H1 (cell line): Measurements from ENCODE around the gene CHD3. TPM values are rescaled to one million over a fixed set of nuclear protein-coding genes. Genes with fewer than 3 reads are reported as not detected.

Experiments
- CTCF ChIA-PET: fragments of 300-600 bp; sonication (Branson Sonifier 250); formaldehyde crosslinking; loops from one replicate; lab custom pipeline; 2021; ENCODE audit not compliant: partially characterized antibody; lab: Charles Lee
- POLR2A ChIA-PET: fragments of 300-600 bp; sonication (Branson Sonifier 250); formaldehyde crosslinking; loops from one replicate; lab custom pipeline; 2021; ENCODE audit warnings: inconsistent platforms; ENCODE audit not compliant: partially characterized antibody; lab: Charles Lee
- DNase-seq, 2 experiments: peaks; one replicate each; pipeline versions ENCODE4 v3.0.0 to v3.0.0-alpha.2; 2010 to 2022; ENCODE audit warnings: low spot score in 2 of 2, low read depth in 1 of 2, mixed read lengths in 1 of 2
- FAIRE-seq: peaks from 2 replicates; lab custom pipeline; 2011; peaks lifted over from hg19 to GRCh38; lab: Jason Lieb, UNC
- H2AFZ ChIP-seq: 2 replicates; pipeline ENCODE4 v1.8.1; 2012; ENCODE audit warnings: low read length, inconsistent platforms
- H2AK5ac ChIP-seq: 2 replicates; pipeline ENCODE4 v1.6.1; 2013; ENCODE audit warnings: low read depth, low read length
- H2BK120ac ChIP-seq: replicated peaks from 2 replicates; pipeline ENCODE3; 2013; ENCODE audit warnings: low read depth, low read length, inconsistent platforms
- H2BK12ac ChIP-seq: 2 replicates; pipeline ENCODE4 v1.6.1; 2013; ENCODE audit warnings: low read depth, low read length
- H2BK15ac ChIP-seq: 2 replicates; pipeline ENCODE4 v1.6.1; 2013; ENCODE audit warnings: low read length
- H2BK20ac ChIP-seq: 2 replicates; pipeline ENCODE4 v1.6.1; 2013; ENCODE audit warnings: low read length
- H2BK5ac ChIP-seq: 2 replicates; pipeline ENCODE4 v1.6.1; 2013; ENCODE audit warnings: low read depth, low read length
- H3K14ac ChIP-seq: 2 replicates; pipeline ENCODE4 v1.6.1; 2013; ENCODE audit warnings: inconsistent platforms; ENCODE audit not compliant: insufficient read length
- H3K18ac ChIP-seq: 2 replicates; pipeline ENCODE4 v1.6.1; 2013; ENCODE audit warnings: low read length; ENCODE audit errors: extremely low read depth
- H3K23ac ChIP-seq: 2 replicates; pipeline ENCODE4 v1.6.1; 2013; ENCODE audit warnings: inconsistent platforms; ENCODE audit not compliant: insufficient read length
- H3K23me2 ChIP-seq: 2 replicates; pipeline ENCODE4 v1.6.1; 2013; ENCODE audit warnings: low read depth, low read length
- H3K27ac ChIP-seq: 2 replicates; pipeline ENCODE4 v1.6.1; 2011; ENCODE audit warnings: low read depth, low read length, inconsistent platforms
- H3K27me3 ChIP-seq, 4 experiments: replicated peaks in 1 of 4; 1 replicate in 1 of 4; 2 replicates in 3 of 4; pipeline versions ENCODE4 v1.6.1 to v1.8.1; 2011 to 2013; ENCODE audit warnings: low read length in 3 of 4, mild to moderate bottlenecking in 3 of 4, inconsistent platforms in 2 of 4, mixed read lengths in 2 of 4, moderate library complexity in 1 of 4; ENCODE audit not compliant: control insufficient read depth in 3 of 4, insufficient read depth in 3 of 4; ENCODE audit errors: extremely low read depth in 1 of 4
- H3K36me3 ChIP-seq, 4 experiments: 2 replicates each; pipeline versions ENCODE4 v1.6.1 to v1.8.1; 2011 to 2013; ENCODE audit warnings: mild to moderate bottlenecking in 4 of 4, low read length in 3 of 4, moderate library complexity in 2 of 4, control low read depth in 1 of 4, inconsistent platforms in 1 of 4; ENCODE audit not compliant: insufficient read depth in 4 of 4, control insufficient read depth in 2 of 4
- H3K4ac ChIP-seq: replicated peaks from 2 replicates; pipeline ENCODE3; 2013; ENCODE audit warnings: low read length, low read depth, mixed read lengths, inconsistent platforms; ENCODE audit not compliant: insufficient read length
- H3K4me1 ChIP-seq, 4 experiments: replicated peaks in 1 of 4; 1 replicate in 1 of 4; 2 replicates in 3 of 4; pipeline versions ENCODE4 v1.6.1 to v1.8.1; 2011 to 2013; ENCODE audit warnings: low read length in 3 of 4, inconsistent platforms in 2 of 4, mixed read lengths in 1 of 4; ENCODE audit not compliant: insufficient read depth in 4 of 4, control insufficient read depth in 3 of 4
- H3K4me2 ChIP-seq, 2 experiments: 2 replicates each; pipeline versions ENCODE4 v1.6.1 to v1.8.1; 2011 to 2013; ENCODE audit warnings: low read depth in 2 of 2, low read length in 2 of 2, control low read depth in 1 of 2, inconsistent platforms in 1 of 2, mild to moderate bottlenecking in 1 of 2; ENCODE audit not compliant: insufficient read depth in 1 of 2
- H3K4me3 ChIP-seq, 4 experiments: fragments of 200-600, 300-600 bp in 1 of 4; sonication (generic), shearing (Covaris generic), sonication (Bioruptor Twin) in 1 of 4; 2 replicates each; pipeline versions ENCODE4 v1.5.1 to v1.8.1; 2011 to 2016; ENCODE audit warnings: low read length in 4 of 4, low read depth in 3 of 4, control low read depth in 2 of 4, inconsistent platforms in 2 of 4, mild to moderate bottlenecking in 2 of 4, mixed read lengths in 1 of 4, moderate library complexity in 1 of 4; ENCODE audit not compliant: insufficient read depth in 2 of 4; ENCODE audit errors: extremely low read depth in 1 of 4
- H3K56ac ChIP-seq: replicated peaks from 2 replicates; pipeline ENCODE3; 2013; ENCODE audit warnings: low read depth, mild to moderate bottlenecking, mixed read lengths, low read length, inconsistent platforms; ENCODE audit not compliant: insufficient read length
- H3K79me1 ChIP-seq: 2 replicates; pipeline ENCODE4 v1.6.1; 2013; ENCODE audit warnings: low read depth, low read length, control low read depth
- H3K79me2 ChIP-seq, 2 experiments: 2 replicates each; pipeline versions ENCODE4 v1.6.1 to v1.8.1; 2012 to 2013; ENCODE audit warnings: low read length in 2 of 2, mild to moderate bottlenecking in 2 of 2, inconsistent platforms in 1 of 2; ENCODE audit not compliant: insufficient read depth in 2 of 2, control insufficient read depth in 1 of 2
- H3K9ac ChIP-seq, 4 experiments: replicated peaks in 1 of 4; 1 replicate in 1 of 4; 2 replicates in 3 of 4; pipeline versions ENCODE4 v1.6.1 to v1.8.1; 2011 to 2013; ENCODE audit warnings: low read depth in 3 of 4, low read length in 3 of 4, control low read depth in 2 of 4, mild to moderate bottlenecking in 2 of 4, moderate library complexity in 2 of 4, inconsistent platforms in 1 of 4; ENCODE audit errors: extremely low read depth in 1 of 4
- H3K9me3 ChIP-seq, 2 experiments: 2 replicates each; pipeline versions ENCODE4 v1.6.1 to v1.8.1; 2012 to 2013; ENCODE audit warnings: mild to moderate bottlenecking in 2 of 2, moderate library complexity in 2 of 2, control low read depth in 1 of 2, inconsistent platforms in 1 of 2, low read depth in 1 of 2, low read length in 1 of 2, mixed read lengths in 1 of 2; ENCODE audit not compliant: insufficient read depth in 2 of 2
- H4K20me1 ChIP-seq, 2 experiments: replicated peaks in 1 of 2; 2 replicates each; pipeline versions ENCODE3 to v1.8.1; 2011 to 2013; ENCODE audit warnings: inconsistent platforms in 2 of 2, low read length in 2 of 2, mild to moderate bottlenecking in 1 of 2; ENCODE audit not compliant: insufficient read depth in 2 of 2, control insufficient read depth in 1 of 2
- H4K5ac ChIP-seq: 2 replicates; pipeline ENCODE4 v1.6.1; 2013; ENCODE audit warnings: low read length, low read depth, mixed read lengths, inconsistent platforms; ENCODE audit not compliant: insufficient read length
- H4K8ac ChIP-seq: 2 replicates; pipeline ENCODE4 v1.8.0; 2013; ENCODE audit warnings: mild to moderate bottlenecking, moderate library complexity, low read length, inconsistent platforms; ENCODE audit not compliant: insufficient read depth; ENCODE audit errors: extremely low read depth
- H4K91ac ChIP-seq: replicated peaks from 2 replicates; pipeline ENCODE3; 2013; ENCODE audit warnings: low read length, mixed read lengths, inconsistent platforms; ENCODE audit not compliant: insufficient read length
- ASH2L ChIP-seq: fragments of 200-600, 300-600 bp; sonication (generic); IDR thresholded peaks from one replicate; pipeline ENCODE4 v1.7.1; 2017; ENCODE audit warnings: low read length
- ATF3 ChIP-seq: IDR thresholded peaks from 2 replicates; pipeline ENCODE4 v1.6.1; 2011; ENCODE audit warnings: low read depth, mild to moderate bottlenecking, low read length; ENCODE audit not compliant: insufficient read depth
- CTBP2 ChIP-seq: IDR thresholded peaks from 2 replicates; pipeline ENCODE4 v1.7.0; 2011; ENCODE audit warnings: borderline replicate concordance, mild to moderate bottlenecking, moderate library complexity, mixed read lengths, low read length; ENCODE audit not compliant: insufficient read depth, insufficient read length
- EZH2 ChIP-seq: fragments of 200-600 bp; sonication (generic); IDR thresholded peaks from 2 replicates; pipeline ENCODE4 v1.7.1; 2012; ENCODE audit warnings: low read depth, mild to moderate bottlenecking, moderate library complexity, low read length, inconsistent platforms; ENCODE audit not compliant: severe bottlenecking
- KDM1A ChIP-seq: fragments of 200-600, 300-600 bp; sonication (generic); IDR thresholded peaks from 2 replicates; pipeline ENCODE4 v1.7.1; 2016; ENCODE audit warnings: mild to moderate bottlenecking, low read length, borderline replicate concordance
- KDM5A ChIP-seq: fragments of 200-600 bp; IDR thresholded peaks from 2 replicates; pipeline ENCODE4 v1.7.1; 2012; ENCODE audit warnings: mild to moderate bottlenecking, low read length, inconsistent platforms, mixed read lengths
- POU5F1 ChIP-seq: IDR thresholded peaks from 2 replicates; pipeline ENCODE4 v1.6.1; 2011; ENCODE audit warnings: low read depth, mild to moderate bottlenecking, low read length, moderate library complexity
- SP2 ChIP-seq: IDR thresholded peaks from 2 replicates; pipeline ENCODE4 v1.6.1; 2012; ENCODE audit warnings: mild to moderate bottlenecking, low read length, inconsistent platforms
- TBP ChIP-seq: IDR thresholded peaks from 2 replicates; pipeline ENCODE4 v1.6.1; 2011; ENCODE audit warnings: low read depth, low read length, improper control_type of control experiment
- WGBS, 2 experiments: shearing (Covaris generic) in 1 of 2; methylation state at CpG; one replicate each; pipeline versions ENCODE4 v1.1.6 to v1.1.7; 2013 to 2015; ENCODE audit warnings: low lambda C conversion rate in 2 of 2, mixed read lengths in 2 of 2, inconsistent platforms in 1 of 2, low coverage in 1 of 2, missing lambda C conversion rate in 1 of 2; ENCODE audit not compliant: insufficient replicate concordance in 2 of 2, insufficient coverage in 1 of 2, insufficient read length in 1 of 2; ENCODE audit errors: extremely low coverage in 1 of 2, missing lambda C conversion rate in 1 of 2; 5-methylcytosine and 5-hydroxymethylcytosine counted together
- polyA plus RNA-seq, 7 experiments: library from polyadenylated mRNA; depleted of rRNA in 3 of 7; stranded (reverse) in 5 of 7; unstranded in 2 of 7; fragments of >200 nt in 5 of 7; fragments of 200-250 nt in 2 of 7; gene quantifications; 1 replicate in 5 of 7; 2 replicates in 1 of 7; 4 replicates in 1 of 7; pipeline versions ENCODE4 v1.2.1 to v1.2.3, GENCODE V29; 2011 to 2013; ENCODE audit warnings: missing spikeins in 2 of 7, mixed read lengths in 2 of 7
- total RNA-seq: library from RNA; stranded (reverse); fragmentation: NEBNext Ultra II Directional; extraction: Animal tissue kit (Norgen Biotek cat#: 25700); gene quantifications from 2 replicates; pipeline ENCODE4 v1.2.1, GENCODE V29; 2021

The CHD3 gene
- total and polyA plus RNA-seq, 2 of the 8 experiments (the other 6 are each of a cell fraction or from before 2014, with no cell fraction given), result 12.3 to 12.9 TPM

- Histone ChIP-seq H3K4me3 (no peak overlapping the region; a peak in 2 of 8 replicates), H2BK20ac (no peak overlapping the region), H3K36me3 (peaks cover 0 to 7% (median 0%) of the 10 kb centered on the region in 4 experiments; a peak in 2 of 8 replicates), H3K4me1 (no peaks in the 10 kb centered on the region; a peak in 2 of 7 replicates), H3K9me3 (no peaks in the 10 kb centered on the region), H3K56ac (no peak overlapping the region), H2BK120ac (no peak overlapping the region), H2AK5ac (no peak overlapping the region), H3K23ac (no peak overlapping the region), H4K20me1 (no peaks in the 10 kb centered on the region), H3K18ac (no peak overlapping the region), H4K91ac (no peak overlapping the region), H2BK5ac (no peak overlapping the region), H3K4ac (no peak overlapping the region), H4K8ac (no peak overlapping the region), H2BK12ac (no peak overlapping the region), H3K79me2 (no peaks in the 10 kb centered on the region), H3K9ac (no peak overlapping the region), H3K27ac (no peak overlapping the region), H4K5ac (no peak overlapping the region), H3K79me1 (no peaks in the 10 kb centered on the region), H2AFZ (no peak overlapping the region), H3K27me3 (no peaks in the 10 kb centered on the region), H2BK15ac (no peak overlapping the region), H3K14ac (no peak overlapping the region), H3K23me2 (no peaks in the 10 kb centered on the region), H3K4me2 (no peak overlapping the region; a peak in 2 of 4 replicates)
- CTCF ChIA-PET, result interaction anchor here (0.7 to 1.7 kb wide), 4 partner anchors 9 to 158 kb away, joined by 3 to 6 read pairs (median 4); no protein-coding TSS in a partner anchor
- FAIRE-seq, result no peak
- no peak for DNase-seq
- TF ChIP-seq EZH2 (no peak), KDM1A (no peak), ASH2L (no peak), POU5F1 (no peak), CTBP2 (no peak), TBP (no peak), ATF3 (no peak), KDM5A (no peak), SP2 (no peak)
- POLR2A ChIA-PET, result interaction anchor here (1.1 to 1.3 kb wide), 2 partner anchors 8 to 35 kb away, joined by 3 read pairs; no protein-coding TSS in a partner anchor
- 83% methylated on average over 19 of the region's 22 CpGs; no CpG with 5 or more reads in 1 of the 2 experiments for WGBS, 2 experiments
Observed at GRCh38 chr17:7903154-7904103, 14.8 kb downstream of the CHD3 start.
